ENCODE results near the gene ERCC5.

ERCC5 gene

DNA sequence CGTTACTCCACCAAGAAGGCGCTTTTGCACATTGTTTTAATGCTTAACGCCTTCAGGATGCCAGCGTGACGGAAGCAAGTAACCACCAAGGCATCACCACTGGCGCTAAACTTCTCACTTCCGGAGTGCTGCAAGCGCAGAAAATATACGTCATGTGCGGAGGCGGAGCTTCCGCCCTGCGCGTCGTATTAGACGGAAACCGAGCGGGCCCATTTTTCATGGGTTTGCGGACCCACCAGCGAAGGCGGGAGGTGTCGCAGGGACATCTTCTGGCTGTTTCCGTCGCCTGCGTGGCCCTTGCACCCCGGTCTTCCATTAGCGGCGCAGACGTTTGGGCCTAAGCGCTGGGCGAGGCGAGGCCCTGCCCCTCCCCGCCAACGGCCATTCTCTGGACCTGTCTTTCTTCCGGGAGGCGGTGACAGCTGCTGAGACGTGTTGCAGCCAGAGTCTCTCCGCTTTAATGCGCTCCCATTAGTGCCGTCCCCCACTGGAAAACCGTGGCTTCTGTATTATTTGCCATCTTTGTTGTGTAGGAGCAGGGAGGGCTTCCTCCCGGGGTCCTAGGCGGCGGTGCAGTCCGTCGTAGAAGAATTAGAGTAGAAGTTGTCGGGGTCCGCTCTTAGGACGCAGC is at the start of gene ERCC5:
Gene ERCC5 (plus strand): TSS at position 403 of the 631 bp plus-strand sequence. CDS start 235 bp downstream, outside the sequence.
- no peaks in the 10 kb centered on the region for H3K9me3 ChIP-seq (ENCODE audit: control insufficient read depth, low read length)
- no peaks in the 10 kb centered on the region for H3K27me3 ChIP-seq (ENCODE audit: control insufficient read depth, insufficient read depth, low read length)
- H3K79me2 ChIP-seq: peaks cover 14% of the 10 kb centered on the region
- H3K27ac ChIP-seq: peak within 1 kb of the TSS; percentile 94
- peak within 1 kb of the TSS; percentile 77 for H3K9ac ChIP-seq
- peak; percentile 12 for TF ChIP-seq CTCF (IDR thresholded peaks at IDR 0.05)
- no peaks in the 10 kb centered on the region for H3K4me1 ChIP-seq
- H3K36me3 ChIP-seq (ENCODE audit: control insufficient read depth, insufficient read depth, low read length): no peaks in the 10 kb centered on the region
- peak within 1 kb of the TSS; percentile 92 for H3K4me3 ChIP-seq (ENCODE audit: low read depth, low read length)
- H3K4me2 ChIP-seq (ENCODE audit: low read length): peak within 1 kb of the TSS; percentile 82
- peak within 1 kb of the TSS; percentile 79 for H2AFZ ChIP-seq

DNA sequence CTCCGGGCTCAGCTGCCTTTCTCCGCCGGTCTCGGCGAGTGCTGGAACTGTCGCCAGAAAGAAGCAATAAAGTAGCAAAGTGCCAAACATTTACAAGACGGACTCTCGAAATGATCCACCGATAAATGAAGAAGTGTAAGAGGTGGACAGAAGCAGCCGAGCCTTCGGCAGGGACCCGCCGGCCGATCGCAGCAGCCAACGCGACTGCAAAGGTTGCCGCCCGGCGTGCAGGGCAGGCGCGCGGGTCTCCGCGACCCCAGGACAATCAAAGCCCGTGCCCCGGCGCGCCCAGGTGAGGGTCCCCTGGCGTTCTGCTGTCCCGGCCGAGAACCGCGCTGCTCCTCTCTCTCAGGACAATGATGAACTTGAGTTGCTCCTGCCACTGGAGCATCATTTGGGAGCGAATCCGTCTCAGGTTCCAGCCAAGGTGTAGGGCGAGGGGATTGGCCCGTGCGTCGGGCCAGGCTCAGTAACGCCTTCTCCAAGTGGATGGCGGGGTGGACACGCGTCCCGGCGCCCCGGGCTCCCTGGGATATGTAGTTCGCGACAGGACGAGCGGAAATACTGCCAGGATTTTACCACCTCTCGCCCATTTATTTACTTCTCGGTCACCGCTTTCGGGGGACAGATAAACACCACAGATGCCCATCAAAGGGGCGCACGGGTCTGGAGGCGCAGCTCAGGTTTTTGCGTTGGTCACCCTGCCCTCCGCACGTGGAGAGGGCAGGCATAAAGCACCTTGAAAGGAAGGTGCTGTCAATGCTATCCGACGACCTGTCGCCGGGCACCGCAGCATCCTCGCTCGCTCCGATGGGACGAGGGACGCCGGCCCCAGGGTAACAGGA is 47.0 kb upstream of the ERCC5 start, which contains the start of the genes BIVM and POGLUT2:
Gene BIVM (plus strand): TSS at position 539 of the 845 bp plus-strand sequence. CDS start 8,149 bp downstream, outside the sequence.
Gene POGLUT2 (minus strand): TSS at position 396 of the 845 bp plus-strand sequence. CDS start 306 bp downstream, at position 90.
- Histone ChIP-seq H3K9me3 (ENCODE audit: control insufficient read depth, low read length) (no peaks in the 10 kb centered on the region), H3K36me3 (ENCODE audit: control insufficient read depth, insufficient read depth, low read length) (no peaks in the 10 kb centered on the region), H3K4me3 (ENCODE audit: low read depth, low read length) (peak within 1 kb of the TSS; percentile 81), H3K27ac (peak within 1 kb of the TSS; percentile 57), H3K4me2 (ENCODE audit: low read length) (peak within 1 kb of the TSS; percentile 90), H3K4me1 (no peaks in the 10 kb centered on the region), H2AFZ (peak within 1 kb of the TSS; percentile 89), H3K79me2 (peaks cover 2% of the 10 kb centered on the region), H3K27me3 (ENCODE audit: control insufficient read depth, insufficient read depth, low read length) (no peaks in the 10 kb centered on the region), H3K9ac (no peak within 1 kb of the TSS)
- no peak for TF ChIP-seq CTCF (IDR thresholded peaks at IDR 0.05)

DNA sequence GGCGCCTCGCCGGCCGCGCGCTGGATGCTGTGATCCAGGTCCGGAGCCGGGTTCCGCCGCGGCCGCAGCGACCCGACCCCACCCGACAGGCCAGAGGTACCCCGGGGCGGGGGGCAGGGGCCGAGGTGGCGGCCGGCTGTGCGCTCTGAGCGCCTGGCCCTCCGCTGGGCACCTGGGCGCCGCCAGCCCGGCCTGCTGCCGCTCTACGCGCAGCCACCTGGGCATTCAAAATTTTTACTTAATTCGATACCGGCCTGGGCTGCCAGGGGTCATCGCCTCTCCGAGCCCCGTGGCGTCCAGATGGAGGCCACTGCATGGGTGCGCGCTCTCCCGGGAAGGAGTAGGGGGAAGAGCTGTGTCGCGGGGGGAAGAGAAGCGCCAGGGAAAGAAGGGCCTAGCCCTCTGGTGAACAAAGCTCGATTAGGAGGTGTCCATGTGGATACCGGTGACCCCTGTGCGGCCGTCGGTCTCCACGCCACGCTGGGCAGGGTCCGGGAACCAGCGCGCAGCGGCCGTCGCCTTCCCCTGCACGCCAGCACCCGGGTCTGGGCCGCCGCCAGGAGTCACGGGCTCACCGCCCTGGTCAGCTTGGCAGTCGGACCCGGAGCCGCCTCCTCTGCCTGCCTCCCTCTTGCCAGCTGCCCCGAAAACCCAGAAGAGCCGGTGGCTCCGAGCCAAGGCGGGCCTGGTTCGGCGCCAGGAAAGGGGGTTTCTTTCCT is 46.2 kb upstream of the ERCC5 start:
- no peak overlapping the region for H3K9ac ChIP-seq
- peaks cover 4% of the 10 kb centered on the region for H3K79me2 ChIP-seq
- no peak for TF ChIP-seq CTCF (IDR thresholded peaks at IDR 0.05)
- no peaks in the 10 kb centered on the region for H3K27me3 ChIP-seq (ENCODE audit: control insufficient read depth, insufficient read depth, low read length)
- H2AFZ ChIP-seq: peak overlapping the region; percentile 89
- H3K9me3 ChIP-seq (ENCODE audit: control insufficient read depth, low read length): no peaks in the 10 kb centered on the region
- H3K27ac ChIP-seq: peak overlapping the region; percentile 57
- H3K4me3 ChIP-seq (ENCODE audit: low read depth, low read length): peak overlapping the region; percentile 81
- no peaks in the 10 kb centered on the region for H3K36me3 ChIP-seq (ENCODE audit: control insufficient read depth, insufficient read depth, low read length)
- H3K4me1 ChIP-seq: no peaks in the 10 kb centered on the region
- peak overlapping the region; percentile 90 for H3K4me2 ChIP-seq (ENCODE audit: low read length)

- no peak overlapping the region for H3K9ac ChIP-seq
- peak; percentile 66 for TF ChIP-seq CTCF (IDR thresholded peaks at IDR 0.05)
- H3K9me3 ChIP-seq (ENCODE audit: control insufficient read depth, low read length): no peaks in the 10 kb centered on the region
- H3K36me3 ChIP-seq (ENCODE audit: control insufficient read depth, insufficient read depth, low read length): no peaks in the 10 kb centered on the region
- H3K79me2 ChIP-seq: peaks cover 4% of the 10 kb centered on the region
- no peaks in the 10 kb centered on the region for H3K27me3 ChIP-seq (ENCODE audit: control insufficient read depth, insufficient read depth, low read length)
- no peaks in the 10 kb centered on the region for H3K4me1 ChIP-seq
- peak overlapping the region; percentile 57 for H3K27ac ChIP-seq
- H2AFZ ChIP-seq: peak overlapping the region; percentile 89
- H3K4me3 ChIP-seq (ENCODE audit: low read depth, low read length): peak overlapping the region; percentile 81
- H3K4me2 ChIP-seq (ENCODE audit: low read length): peak overlapping the region; percentile 90
Measured at GRCh38 chr13:102800145-102801041, 45.4 kb upstream of the ERCC5 start.

All from parathyroid adenoma (tissue), 2 donors.